GM12878 (cell line): ENCODE results near the gene CARD9. TPM values are rescaled to one million over a fixed set of nuclear protein-coding genes. Genes with fewer than 3 reads are reported as not detected.
A peak's percentile ranks its signal among the peaks of the same experiment; 100 is the strongest.

Experiments used
- ATAC-seq: fragments of 200-7000 bp; cut with Tn5 transposase; 3 replicates; pipeline ENCODE4 v1.9.1; 2020; ENCODE audit warnings: mild to moderate bottlenecking, moderate library complexity
- BruUV-seq: library from RNA; stranded (reverse); fragments of 400-500 nt; replicated peaks from 2 replicates; lab custom pipeline; 2021; lab: Mats Ljungman, UMichigan
- CTCF ChIA-PET: fragments of 300-600 bp; sonication (Branson Sonifier 250); formaldehyde crosslinking; extraction: SDS; loops from one replicate; lab custom pipeline; 2021; ENCODE audit warnings: inconsistent platforms; lab: Yijun Ruan, JAX
- POLR2A ChIA-PET: fragments of 350-600 bp; formaldehyde crosslinking; extraction: SDS; loops from one replicate; lab custom pipeline; 2021; ENCODE audit warnings: inconsistent platforms; lab: Charles Lee
- RAD21 ChIA-PET: fragments of 300-600 bp; sonication (Branson Sonifier 250); formaldehyde crosslinking; loops from one replicate; lab custom pipeline; 2023; ENCODE audit warnings: antibody characterized with exemption; ENCODE audit not compliant: unreplicated experiment; lab: Charles Lee
- SMC1A ChIA-PET: fragments of 300-600 bp; sonication (Branson Sonifier 250); formaldehyde crosslinking; loops from one replicate; lab custom pipeline; 2023; ENCODE audit not compliant: unreplicated experiment, uncharacterized antibody; lab: Charles Lee
- DNase-seq: peaks from one replicate; pipeline ENCODE4 v3.0.0-alpha.2; 2011; ENCODE audit warnings: low read depth, low spot score
- FAIRE-seq: peaks from 3 replicates; lab custom pipeline; 2011; peaks lifted over from hg19 to GRCh38; lab: Jason Lieb, UNC
- H2AFZ ChIP-seq: 2 replicates; pipeline ENCODE4 v1.6.0; 2011; ENCODE audit warnings: low read depth, low read length, control low read depth; ENCODE audit not compliant: control insufficient read depth
- H3K27ac ChIP-seq: 2 replicates; pipeline ENCODE4 v1.5.1; 2011; ENCODE audit warnings: control low read depth; ENCODE audit not compliant: control insufficient read depth, insufficient read depth
- H3K27me3 ChIP-seq, 2 experiments: replicated peaks in 1 of 2; 2 replicates each; pipeline versions ENCODE4 v1.6.0 to v1.6.1; 2011; ENCODE audit warnings: low read length in 1 of 2; ENCODE audit not compliant: control insufficient read depth in 2 of 2, insufficient read depth in 2 of 2
- H3K36me3 ChIP-seq, 2 experiments: 2 replicates each; pipeline ENCODE4 v1.5.1; 2011; ENCODE audit warnings: low read length in 1 of 2; ENCODE audit not compliant: control insufficient read depth in 2 of 2, insufficient read depth in 2 of 2
- H3K4me1 ChIP-seq: 2 replicates; pipeline ENCODE4 v1.6.1; 2011; ENCODE audit warnings: mild to moderate bottlenecking, low read length, moderate library complexity, mixed read lengths; ENCODE audit not compliant: control insufficient read depth, insufficient read depth
- H3K4me2 ChIP-seq: 2 replicates; pipeline ENCODE4 v1.6.0; 2011; ENCODE audit warnings: control low read depth; ENCODE audit not compliant: control insufficient read depth, insufficient read depth
- H3K4me3 ChIP-seq: fragments of 200-600 bp; sonication (generic); 2 replicates; pipeline ENCODE4 v1.5.1; 2016
- H3K79me2 ChIP-seq: 2 replicates; pipeline ENCODE4 v1.6.0; 2011; ENCODE audit warnings: low read length; ENCODE audit not compliant: control insufficient read depth, insufficient read depth
- H3K9ac ChIP-seq: 2 replicates; pipeline ENCODE4 v1.8.0; 2011; ENCODE audit warnings: low read length, control low read depth, mixed read lengths; ENCODE audit not compliant: control insufficient read depth, insufficient read depth
- H3K9me3 ChIP-seq: replicated peaks from 3 replicates; pipeline ENCODE4 v1.5.1; 2011; ENCODE audit warnings: mild to moderate bottlenecking, low read length; ENCODE audit not compliant: control insufficient read depth, insufficient read depth
- H4K20me1 ChIP-seq: 2 replicates; pipeline ENCODE4 v1.6.0; 2011; ENCODE audit not compliant: control insufficient read depth, insufficient read depth
- EGR1 ChIP-seq, 2 experiments: IDR thresholded peaks; 1 replicate in 1 of 2; 2 replicates in 1 of 2; pipeline ENCODE4 v1.6.1; 2011 to 2012; ENCODE audit warnings: low read depth in 2 of 2, low read length in 2 of 2, borderline replicate concordance in 1 of 2, mild to moderate bottlenecking in 1 of 2, moderate library complexity in 1 of 2
- POLR2AphosphoS2 ChIP-seq: IDR thresholded peaks from 2 replicates; pipeline ENCODE4 v1.6.1; 2011; ENCODE audit warnings: low read depth, mild to moderate bottlenecking, low read length, improper control_type of control experiment, moderate library complexity
- RAD51 ChIP-seq: fragments of 450-650 bp; IDR thresholded peaks from 2 replicates; pipeline ENCODE4 v1.6.1; 2016; ENCODE audit warnings: moderate library complexity, mild to moderate bottlenecking, inconsistent platforms
- SUZ12 ChIP-seq: fragments of 200-600 bp; sonication (generic); IDR thresholded peaks from one replicate; pipeline ENCODE4 v1.6.1; 2018; ENCODE audit warnings: antibody characterized with exemption, mild to moderate bottlenecking; ENCODE audit not compliant: unreplicated experiment
- ZNF274 ChIP-seq: IDR thresholded peaks from one replicate; pipeline ENCODE4 v1.8.0; 2011; ENCODE audit not compliant: insufficient read length, insufficient read depth
- WGBS: methylation state at CpG from one replicate; pipeline ENCODE4 v1.1.6; 2016; ENCODE audit warnings: low lambda C conversion rate; ENCODE audit not compliant: insufficient replicate concordance, insufficient coverage; ENCODE audit errors: missing lambda C conversion rate; 5-methylcytosine and 5-hydroxymethylcytosine counted together
- in situ Hi-C: fragments of 300-500 bp; cut with MboI; formaldehyde crosslinking; loops from 9 replicates; pipeline ENCODE4 v1.14.3; 2018; ENCODE audit warnings: mixed read lengths
- intact Hi-C: fragments of 100-400 bp; cut with micrococcal nuclease; formaldehyde crosslinking; loops from one replicate; pipeline ENCODE4 v1.14.2; 2022; ENCODE audit not compliant: unreplicated experiment
- polyA plus RNA-seq, 11 experiments: library from polyadenylated mRNA; depleted of rRNA in 4 of 11; unstranded in 6 of 11; stranded (reverse) in 5 of 11; fragments of >200 nt; fragmentation: Nextera tagmentation in 4 of 11; fragmentation: Illumina TruSeq in 1 of 11; extraction: Ambion mirVana in 4 of 11; extraction: Trizol in 1 of 11; gene quantifications; 1 replicate in 1 of 11; 2 replicates in 10 of 11; pipeline versions ENCODE4 v1.2.1 to v1.2.3, GENCODE V29; 2011 to 2016; ENCODE audit warnings: inconsistent platforms in 2 of 11, missing spikeins in 2 of 11, low read depth in 1 of 11
- total RNA-seq, 4 experiments: library from RNA; depleted of rRNA in 3 of 4; stranded (reverse); fragments of >200 nt in 3 of 4; fragmentation: Illumina TruSeq in 1 of 4; extraction: Trizol in 1 of 4; gene quantifications; 2 replicates each; pipeline versions ENCODE4 v1.2.1 to v1.2.3, GENCODE V29; 2013 to 2021
- TF ChIP-seq, protein P1 (sequence below): fragments of 450-650 bp; IDR thresholded peaks from 2 replicates; pipeline ENCODE4 v1.6.1; 2017; ENCODE audit warnings: low read depth, mild to moderate bottlenecking, moderate library complexity
- TF ChIP-seq, protein P2 (sequence below): IDR thresholded peaks from 2 replicates; pipeline ENCODE4 v1.6.1; 2011; ENCODE audit warnings: borderline replicate concordance, low read depth, mild to moderate bottlenecking, moderate library complexity, mixed read lengths, low read length; ENCODE audit not compliant: insufficient read depth; ENCODE audit errors: extremely low read length

Gene CARD9
- total and polyA plus RNA-seq, 10 of the 15 experiments (the other 5 are each of a cell fraction or from before 2014, with no cell fraction given), result 0.11 to 4.9 (median 1.8) TPM; not detected in 1

GRCh38 chr9:136332482-136332983 lies 40.9 kb downstream of the CARD9 start:
- Histone ChIP-seq H2AFZ (no peak overlapping the region), H3K9me3 (no peaks in the 10 kb centered on the region), H3K4me3 (no peak overlapping the region), H3K27me3 (peaks cover 3 to 4% of the 10 kb centered on the region in 2 experiments; a peak in 3 of 4 replicates), H3K9ac (no peak overlapping the region), H3K4me2 (no peak overlapping the region), H3K4me1 (no peaks in the 10 kb centered on the region), H4K20me1 (no peaks in the 10 kb centered on the region), H3K27ac (no peak overlapping the region), H3K79me2 (no peaks in the 10 kb centered on the region), H3K36me3 (no peaks in the 10 kb centered on the region)
- ChIA-PET SMC1A (no interaction called here), POLR2A (no interaction called here), CTCF (no interaction called here), RAD21 (no interaction called here)
- no peak for DNase-seq
- no peak for FAIRE-seq
- TF ChIP-seq EGR1 (IDR thresholded peaks at IDR 0.05; ENCODE audit: borderline replicate concordance in 1 of 2, low read depth in 2 of 2, low read length in 2 of 2) (no peak), RAD51 (no peak), ZNF274 (no peak), POLR2AphosphoS2 (no peak)
- intact Hi-C loops, result no loop called here
- no peak for ATAC-seq
- in situ Hi-C loops, result no loop called here
- 47% methylated on average over 11 of the region's 11 CpGs for WGBS
- BruUV-seq, result no TSS peak

- H2AFZ ChIP-seq, result no peak overlapping the region
- no peak overlapping the region for H3K4me3 ChIP-seq
- H3K9ac ChIP-seq, result no peak overlapping the region
- ChIA-PET CTCF (no interaction called here), RAD21 (interaction anchor here (0.6 kb wide), 1 partner anchor 282 kb away, joined by 3 read pairs; no protein-coding TSS in a partner anchor), POLR2A (no interaction called here), SMC1A (no interaction called here)
- ATAC-seq, result no peak
- intact Hi-C loops (no loop called here), in situ Hi-C loops (no loop called here)
- no peak for FAIRE-seq
- H3K79me2 ChIP-seq, result no peaks in the 10 kb centered on the region
- no peak overlapping the region for H3K27ac ChIP-seq
- BruUV-seq, result no TSS peak
- no peaks in the 10 kb centered on the region for H3K4me1 ChIP-seq
- DNase-seq, result no peak
- no peaks in the 10 kb centered on the region for H3K36me3 ChIP-seq
- H3K9me3 ChIP-seq, result no peaks in the 10 kb centered on the region
- 27% methylated on average over 42 of the region's 46 CpGs for WGBS
- no peaks in the 10 kb centered on the region for H4K20me1 ChIP-seq
- TF ChIP-seq, protein P1, sequence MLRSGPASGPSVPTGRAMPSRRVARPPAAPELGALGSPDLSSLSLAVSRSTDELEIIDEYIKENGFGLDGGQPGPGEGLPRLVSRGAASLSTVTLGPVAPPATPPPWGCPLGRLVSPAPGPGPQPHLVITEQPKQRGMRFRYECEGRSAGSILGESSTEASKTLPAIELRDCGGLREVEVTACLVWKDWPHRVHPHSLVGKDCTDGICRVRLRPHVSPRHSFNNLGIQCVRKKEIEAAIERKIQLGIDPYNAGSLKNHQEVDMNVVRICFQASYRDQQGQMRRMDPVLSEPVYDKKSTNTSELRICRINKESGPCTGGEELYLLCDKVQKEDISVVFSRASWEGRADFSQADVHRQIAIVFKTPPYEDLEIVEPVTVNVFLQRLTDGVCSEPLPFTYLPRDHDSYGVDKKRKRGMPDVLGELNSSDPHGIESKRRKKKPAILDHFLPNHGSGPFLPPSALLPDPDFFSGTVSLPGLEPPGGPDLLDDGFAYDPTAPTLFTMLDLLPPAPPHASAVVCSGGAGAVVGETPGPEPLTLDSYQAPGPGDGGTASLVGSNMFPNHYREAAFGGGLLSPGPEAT, result no peak
- TF ChIP-seq SUZ12, result no peak
- TF ChIP-seq, protein P2, sequence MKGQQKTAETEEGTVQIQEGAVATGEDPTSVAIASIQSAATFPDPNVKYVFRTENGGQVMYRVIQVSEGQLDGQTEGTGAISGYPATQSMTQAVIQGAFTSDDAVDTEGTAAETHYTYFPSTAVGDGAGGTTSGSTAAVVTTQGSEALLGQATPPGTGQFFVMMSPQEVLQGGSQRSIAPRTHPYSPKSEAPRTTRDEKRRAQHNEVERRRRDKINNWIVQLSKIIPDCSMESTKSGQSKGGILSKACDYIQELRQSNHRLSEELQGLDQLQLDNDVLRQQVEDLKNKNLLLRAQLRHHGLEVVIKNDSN, result peak; percentile 30
- H3K4me2 ChIP-seq, result no peak overlapping the region
- H3K27me3 ChIP-seq, result peaks cover 4 to 6% of the 10 kb centered on the region in 2 experiments; a peak in 3 of 4 replicates
Measured at GRCh38 chr9:136331556-136332481, 41.6 kb downstream of the CARD9 start.
